ENCODE data around the gene PCDHA9.
"Not testable (repeated sequence)": the region's sequence is repeated elsewhere in the genome, so short reads cannot be mapped to it uniquely, and the experiment has no call there.

The PCDHA9 gene, protein sequence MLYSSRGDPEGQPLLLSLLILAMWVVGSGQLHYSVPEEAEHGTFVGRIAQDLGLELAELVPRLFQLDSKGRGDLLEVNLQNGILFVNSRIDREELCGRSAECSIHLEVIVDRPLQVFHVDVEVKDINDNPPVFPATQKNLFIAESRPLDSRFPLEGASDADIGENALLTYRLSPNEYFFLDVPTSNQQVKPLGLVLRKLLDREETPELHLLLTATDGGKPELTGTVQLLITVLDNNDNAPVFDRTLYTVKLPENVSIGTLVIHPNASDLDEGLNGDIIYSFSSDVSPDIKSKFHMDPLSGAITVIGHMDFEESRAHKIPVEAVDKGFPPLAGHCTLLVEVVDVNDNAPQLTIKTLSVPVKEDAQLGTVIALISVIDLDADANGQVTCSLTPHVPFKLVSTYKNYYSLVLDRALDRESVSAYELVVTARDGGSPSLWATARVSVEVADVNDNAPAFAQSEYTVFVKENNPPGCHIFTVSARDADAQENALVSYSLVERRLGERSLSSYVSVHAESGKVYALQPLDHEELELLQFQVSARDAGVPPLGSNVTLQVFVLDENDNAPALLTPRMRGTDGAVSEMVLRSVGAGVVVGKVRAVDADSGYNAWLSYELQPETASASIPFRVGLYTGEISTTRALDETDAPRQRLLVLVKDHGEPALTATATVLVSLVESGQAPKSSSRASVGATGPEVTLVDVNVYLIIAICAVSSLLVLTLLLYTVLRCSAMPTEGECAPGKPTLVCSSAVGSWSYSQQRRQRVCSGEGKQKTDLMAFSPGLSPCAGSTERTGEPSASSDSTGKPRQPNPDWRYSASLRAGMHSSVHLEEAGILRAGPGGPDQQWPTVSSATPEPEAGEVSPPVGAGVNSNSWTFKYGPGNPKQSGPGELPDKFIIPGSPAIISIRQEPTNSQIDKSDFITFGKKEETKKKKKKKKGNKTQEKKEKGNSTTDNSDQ

GRCh38 chr5:140848139-140849102 lies at the start of gene PCDHA9:
Gene PCDHA9, plus strand, starts transcription at chr5:140848382. Its CDS starts 114 bp downstream, at chr5:140848496.
- not testable (repeated sequence) for DNase-seq (ENCODE audit: low read depth)

DNA sequence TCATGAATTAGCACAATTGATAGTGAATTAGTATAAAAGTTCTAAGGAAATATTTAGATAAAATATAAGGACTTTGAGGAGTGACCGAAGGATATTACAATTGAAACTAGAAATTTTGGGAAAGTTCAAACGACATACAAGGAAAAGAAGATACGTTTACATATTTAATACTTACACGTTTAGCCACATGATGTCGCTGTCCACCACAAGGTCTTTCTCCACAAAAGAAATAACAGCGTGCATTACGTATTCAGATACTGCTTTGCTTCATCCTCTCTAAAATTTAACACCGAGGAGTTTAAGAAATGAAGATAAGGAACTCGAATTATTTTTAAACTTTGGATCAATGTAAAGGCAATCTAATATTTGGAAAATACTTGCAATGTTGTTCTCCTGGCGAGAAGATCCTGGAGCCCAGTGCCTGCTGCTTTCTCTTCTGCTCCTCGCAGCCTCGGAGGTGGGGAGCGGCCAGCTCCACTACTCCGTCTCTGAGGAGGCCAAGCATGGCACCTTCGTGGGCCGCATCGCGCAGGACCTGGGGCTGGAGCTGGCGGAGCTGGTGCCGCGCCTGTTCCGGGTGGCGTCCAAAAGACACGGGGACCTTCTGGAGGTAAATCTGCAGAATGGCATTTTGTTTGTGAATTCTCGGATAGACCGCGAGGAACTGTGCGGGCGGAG lies 47.2 kb upstream of the PCDHA9 start, which contains the start of gene PCDHA3:
Gene PCDHA3 (plus strand): TSS at position 242 of the 678 bp plus-strand sequence.
- DNase-seq (ENCODE audit: low read depth) = no peak

DNA sequence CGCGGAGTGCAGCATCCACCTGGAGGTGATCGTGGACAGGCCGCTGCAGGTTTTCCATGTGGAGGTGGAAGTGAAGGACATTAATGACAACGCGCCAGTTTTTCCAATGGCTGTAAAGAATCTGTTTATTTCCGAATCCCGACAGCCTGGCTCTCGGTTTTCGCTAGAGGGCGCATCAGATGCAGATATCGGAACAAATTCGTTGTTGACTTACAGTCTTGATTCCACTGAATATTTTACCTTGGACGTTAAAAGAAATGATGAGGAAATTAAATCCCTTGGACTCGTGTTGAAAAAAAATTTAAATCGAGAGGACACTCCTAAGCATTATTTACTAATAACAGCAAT lies 46.7 kb upstream of the PCDHA9 start:
- DNase-seq (ENCODE audit: low read depth) = no peak

DNA sequence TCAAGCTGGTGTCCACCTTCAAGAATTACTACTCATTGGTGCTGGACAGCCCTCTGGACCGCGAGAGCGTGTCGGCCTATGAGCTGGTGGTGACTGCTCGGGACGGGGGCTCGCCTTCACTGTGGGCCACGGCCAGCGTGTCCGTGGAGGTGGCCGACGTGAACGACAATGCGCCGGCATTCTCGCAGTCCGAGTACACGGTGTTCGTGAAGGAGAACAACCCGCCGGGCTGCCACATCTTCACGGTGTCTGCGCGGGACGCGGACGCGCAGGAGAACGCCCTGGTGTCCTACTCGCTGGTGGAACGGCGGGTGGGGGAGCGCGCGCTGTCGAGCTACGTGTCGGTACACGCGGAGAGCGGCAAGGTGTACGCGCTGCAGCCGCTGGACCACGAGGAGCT lies 45.8 kb upstream of the PCDHA9 start:
- DNase-seq (ENCODE audit: low read depth) = not testable (repeated sequence)

DNA sequence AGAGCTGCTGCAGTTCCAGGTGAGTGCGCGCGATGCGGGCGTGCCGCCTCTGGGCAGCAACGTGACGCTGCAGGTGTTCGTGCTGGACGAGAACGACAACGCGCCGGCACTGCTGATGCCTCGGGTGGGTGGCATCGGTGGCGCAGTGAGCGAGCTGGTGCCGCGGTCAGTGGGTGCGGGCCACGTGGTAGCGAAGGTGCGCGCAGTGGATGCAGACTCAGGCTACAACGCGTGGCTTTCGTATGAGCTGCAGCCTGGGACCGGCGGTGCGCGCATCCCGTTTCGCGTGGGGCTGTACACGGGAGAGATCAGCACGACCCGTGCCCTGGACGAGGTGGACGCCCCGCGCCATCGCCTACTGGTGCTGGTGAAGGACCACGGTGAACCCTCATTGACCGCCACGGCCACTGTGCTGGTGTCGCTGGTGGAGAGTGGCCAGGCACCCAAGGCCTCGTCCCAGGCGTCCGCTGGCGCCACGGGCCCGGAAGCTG lies 45.4 kb upstream of the PCDHA9 start:
- DNase-seq (ENCODE audit: low read depth) = no peak

DNA sequence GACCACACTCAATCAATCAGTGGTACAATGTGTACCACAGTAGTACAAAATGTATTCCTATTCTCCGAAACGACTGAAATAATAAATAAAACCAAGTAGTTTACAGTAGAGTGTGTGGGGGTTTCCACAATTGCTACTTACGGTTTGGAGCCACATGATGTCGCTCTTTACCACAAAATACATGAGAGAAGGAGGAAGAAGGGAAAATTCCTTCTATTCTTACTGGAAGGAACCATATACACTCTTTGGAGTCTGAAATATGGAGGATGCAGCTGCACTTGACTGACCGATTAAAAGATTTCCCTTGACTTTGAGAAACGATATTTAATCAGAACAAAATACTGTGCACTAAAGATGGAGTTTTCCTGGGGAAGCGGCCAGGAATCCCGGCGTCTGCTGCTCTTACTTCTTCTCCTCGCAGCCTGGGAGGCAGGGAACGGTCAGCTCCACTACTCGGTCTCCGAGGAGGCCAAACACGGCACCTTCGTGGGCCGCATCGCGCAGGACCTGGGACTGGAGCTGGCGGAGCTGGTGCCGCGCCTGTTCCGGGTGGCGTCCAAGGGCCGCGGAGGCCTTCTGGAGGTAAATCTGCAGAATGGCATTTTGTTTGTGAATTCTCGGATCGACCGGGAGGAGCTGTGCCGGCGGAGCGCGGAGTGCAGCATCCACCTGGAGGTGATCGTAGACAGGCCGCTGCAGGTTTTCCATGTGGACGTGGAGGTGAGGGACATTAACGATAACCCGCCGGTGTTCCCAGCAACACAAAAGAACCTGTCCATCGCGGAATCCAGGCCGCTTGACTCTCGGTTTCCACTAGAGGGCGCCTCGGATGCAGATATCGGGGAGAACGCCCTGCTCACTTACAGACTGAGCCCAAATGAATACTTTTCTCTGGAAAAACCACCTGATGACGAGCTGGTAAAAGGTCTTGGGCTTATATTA lies 41.1 kb upstream of the PCDHA9 start, which contains the start of gene PCDHA4:
Gene PCDHA4 (plus strand): TSS at position 235 of the 942 bp plus-strand sequence.
- peak; percentile 10 for DNase-seq (ENCODE audit: low read depth)

- not testable (repeated sequence) for DNase-seq (ENCODE audit: low read depth)
Observed at GRCh38 chr5:140808241-140808888, 39.8 kb upstream of the PCDHA9 start.

- DNase-seq (ENCODE audit: low read depth) = no peak
Observed at GRCh38 chr5:140808889-140809291, 39.3 kb upstream of the PCDHA9 start.

DNA sequence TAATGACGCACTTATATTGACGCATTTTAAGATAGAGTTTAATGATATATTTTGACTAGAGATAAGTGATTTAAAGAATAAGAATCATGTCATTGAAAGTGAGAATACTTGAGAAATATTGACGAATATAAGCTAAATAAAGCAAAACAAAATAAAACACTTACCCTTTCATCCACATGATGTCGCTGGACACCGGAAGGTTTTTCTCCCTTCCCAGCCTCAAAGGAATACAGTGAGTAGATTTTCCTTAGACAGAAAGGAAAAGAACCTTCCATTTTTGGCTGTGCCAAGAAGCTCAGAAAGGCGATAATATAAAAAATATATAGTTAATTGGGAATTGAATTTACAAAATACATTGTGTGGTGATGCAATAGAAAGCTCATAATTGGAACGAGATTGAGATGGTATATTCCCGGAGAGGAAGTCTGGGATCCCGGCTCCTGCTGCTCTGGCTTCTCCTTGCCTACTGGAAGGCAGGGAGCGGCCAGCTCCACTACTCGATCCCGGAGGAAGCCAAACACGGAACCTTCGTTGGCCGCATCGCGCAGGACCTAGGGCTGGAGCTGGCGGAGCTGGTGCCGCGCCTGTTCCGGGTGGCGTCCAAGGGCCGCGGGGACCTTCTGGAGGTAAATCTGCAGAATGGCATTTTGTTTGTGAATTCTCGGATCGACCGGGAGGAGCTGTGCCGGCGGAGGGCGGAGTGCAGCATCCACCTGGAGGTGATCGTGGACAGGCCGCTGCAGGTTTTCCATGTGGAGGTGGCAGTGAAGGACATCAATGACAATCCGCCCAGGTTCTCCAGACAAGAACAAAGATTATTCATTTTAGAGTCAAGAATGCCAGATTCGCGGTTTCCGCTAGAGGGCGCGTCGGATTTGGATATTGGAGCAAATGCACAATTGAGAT lies 26.6 kb upstream of the PCDHA9 start, which contains the start of gene PCDHA5:
Gene PCDHA5 (plus strand): TSS at position 239 of the 906 bp plus-strand sequence.
- DNase-seq (ENCODE audit: low read depth) = peak; percentile 26

DNA sequence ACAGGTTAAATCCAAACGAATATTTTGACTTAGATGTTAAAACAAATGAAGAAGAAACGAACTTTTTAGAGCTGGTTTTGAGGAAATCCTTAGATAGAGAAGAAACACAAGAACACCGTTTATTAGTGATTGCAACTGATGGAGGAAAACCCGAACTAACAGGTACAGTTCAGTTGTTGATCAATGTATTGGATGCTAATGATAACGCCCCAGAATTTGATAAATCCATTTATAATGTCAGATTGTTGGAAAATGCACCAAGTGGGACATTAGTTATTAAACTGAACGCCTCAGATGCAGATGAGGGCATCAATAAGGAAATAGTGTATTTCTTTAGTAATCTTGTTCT lies 25.9 kb upstream of the PCDHA9 start:
- DNase-seq (ENCODE audit: low read depth) = no peak

- DNase-seq (ENCODE audit: low read depth) = not testable (repeated sequence)
Observed at GRCh38 chr5:140822969-140823368, 25.2 kb upstream of the PCDHA9 start.

DNA sequence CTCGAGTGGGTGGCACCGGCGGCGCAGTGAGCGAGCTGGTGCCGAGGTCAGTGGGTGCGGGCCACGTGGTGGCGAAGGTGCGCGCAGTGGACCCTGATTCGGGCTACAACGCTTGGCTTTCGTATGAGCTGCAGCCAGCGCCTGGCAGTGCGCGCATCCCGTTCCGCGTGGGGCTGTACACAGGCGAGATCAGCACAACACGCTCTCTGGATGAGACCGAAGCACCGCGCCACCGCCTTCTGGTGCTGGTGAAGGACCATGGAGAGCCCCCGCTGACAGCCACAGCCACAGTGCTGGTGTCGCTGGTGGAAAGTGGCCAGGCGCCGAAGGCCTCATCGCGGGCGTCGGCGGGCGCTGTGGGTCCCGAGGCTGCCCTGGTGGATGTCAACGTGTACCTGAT lies 24.7 kb upstream of the PCDHA9 start:
- no peak for DNase-seq (ENCODE audit: low read depth)

DNA sequence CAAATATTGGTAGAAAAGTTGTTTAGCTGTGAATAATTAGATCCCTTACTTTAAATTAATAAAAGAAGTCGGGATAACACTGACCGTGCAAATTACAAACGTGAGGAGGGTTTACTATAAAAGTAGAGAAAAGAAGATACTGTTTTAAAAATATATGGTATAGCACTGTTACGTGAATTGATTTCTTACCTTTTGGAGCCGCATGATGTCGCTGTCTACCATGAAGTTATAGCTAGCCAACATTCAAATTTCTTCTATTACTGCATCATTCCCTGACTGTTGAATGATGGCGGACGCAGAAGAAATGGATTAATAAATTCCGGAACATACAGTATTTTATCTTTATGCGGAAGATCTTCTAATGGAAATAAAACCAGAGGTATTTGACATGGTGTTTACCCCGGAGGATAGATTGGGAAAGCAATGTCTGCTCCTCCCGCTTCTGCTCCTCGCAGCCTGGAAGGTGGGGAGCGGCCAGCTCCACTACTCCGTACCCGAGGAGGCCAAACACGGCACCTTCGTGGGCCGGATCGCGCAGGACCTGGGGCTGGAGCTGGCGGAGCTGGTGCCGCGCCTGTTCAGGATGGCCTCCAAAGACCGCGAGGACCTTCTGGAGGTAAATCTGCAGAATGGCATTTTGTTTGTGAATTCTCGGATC lies 20.3 kb upstream of the PCDHA9 start, which contains the start of gene PCDHA6:
Gene PCDHA6 (plus strand): TSS at position 257 of the 658 bp plus-strand sequence. CDS start 132 bp downstream, at position 389.
- no peak for DNase-seq (ENCODE audit: low read depth)

- DNase-seq (ENCODE audit: low read depth) = no peak
Observed at GRCh38 chr5:140828362-140828737, 19.8 kb upstream of the PCDHA9 start.

DNA sequence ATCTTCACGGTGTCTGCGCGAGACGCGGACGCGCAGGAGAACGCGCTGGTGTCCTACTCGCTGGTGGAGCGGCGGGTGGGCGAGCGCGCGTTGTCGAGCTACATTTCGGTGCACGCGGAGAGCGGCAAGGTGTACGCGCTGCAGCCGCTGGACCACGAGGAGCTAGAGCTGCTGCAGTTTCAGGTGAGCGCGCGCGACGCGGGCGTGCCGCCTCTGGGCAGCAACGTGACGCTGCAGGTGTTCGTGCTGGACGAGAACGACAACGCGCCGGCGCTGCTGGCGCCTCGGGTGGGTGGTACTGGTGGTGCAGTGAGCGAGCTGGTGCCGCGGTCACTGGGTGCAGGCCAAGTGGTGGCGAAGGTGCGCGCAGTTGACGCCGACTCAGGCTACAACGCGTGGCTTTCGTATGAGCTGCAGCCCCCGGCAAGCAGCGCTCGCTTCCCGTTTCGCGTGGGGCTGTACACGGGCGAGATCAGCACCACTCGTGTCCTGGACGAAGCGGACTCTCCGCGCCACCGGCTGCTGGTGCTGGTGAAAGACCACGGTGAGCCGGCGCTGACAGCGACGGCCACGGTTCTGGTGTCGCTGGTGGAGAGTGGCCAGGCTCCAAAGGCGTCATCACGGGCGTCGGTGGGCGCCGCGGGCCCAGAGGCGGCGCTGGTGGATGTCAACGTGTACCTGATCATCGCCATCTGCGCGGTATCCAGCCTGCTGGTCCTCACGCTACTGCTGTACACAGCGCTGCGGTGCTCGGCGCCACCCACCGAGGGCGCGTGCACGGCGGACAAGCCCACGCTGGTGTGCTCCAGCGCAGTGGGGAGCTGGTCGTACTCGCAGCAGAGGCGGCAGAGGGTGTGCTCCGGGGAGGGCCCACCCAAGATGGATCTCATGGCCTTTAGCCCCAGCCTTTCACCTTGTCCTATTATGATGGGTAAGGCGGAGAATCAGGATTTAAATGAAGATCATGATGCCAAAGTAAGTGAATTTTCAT lies 18.4 kb upstream of the PCDHA9 start:
- DNase-seq (ENCODE audit: low read depth) = not testable (repeated sequence)

DNA sequence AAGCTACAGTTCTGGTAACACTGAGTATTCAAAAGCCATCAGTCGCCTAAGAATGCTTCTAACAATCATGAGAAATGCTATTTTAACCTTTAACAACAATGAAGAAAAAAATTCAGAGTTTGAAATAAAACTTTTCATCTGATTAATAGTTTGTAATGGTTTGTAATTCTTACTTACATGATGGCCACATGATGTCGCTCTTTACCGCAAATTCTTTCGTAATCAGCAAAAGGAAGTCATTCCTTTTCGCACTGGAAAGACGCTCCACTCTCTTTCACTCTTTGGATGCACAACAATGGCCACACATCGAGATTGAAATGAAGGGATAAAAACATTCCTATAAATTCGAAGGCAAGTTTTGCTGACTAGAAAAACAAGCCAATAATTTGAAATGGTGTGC lies 14.2 kb upstream of the PCDHA9 start, which contains the start of gene PCDHA7:
Gene PCDHA7 (plus strand): TSS at position 277 of the 400 bp plus-strand sequence. CDS start 115 bp downstream, at position 392.
- DNase-seq (ENCODE audit: low read depth) = no peak

Data from activated T-cell treated with anti-CD3 and anti-CD28 coated beads for 48 hours (primary cell).